ENCODE data around the gene EDA2R. TPM values are rescaled to one million over a fixed set of nuclear protein-coding genes. Genes with fewer than 3 reads are reported as not detected.

EDA2R gene
- total RNA-seq, 4 donors from 2014 or later = 3.2 to 12.0 (median 9.8) TPM; not detected in 1

- no peak overlapping the region for H3K27ac ChIP-seq
- no peak overlapping the region for H3K4me3 ChIP-seq
- TF ChIP-seq POLR2A (IDR thresholded peaks at IDR 0.05) = no peak
- H3K4me1 ChIP-seq = no peaks in the 10 kb centered on the region
- no peak for DNase-seq
- intact Hi-C loops (cut with DNase I; ENCODE audit: low total_unique reads) = no loop called here
- H3K36me3 ChIP-seq = no peaks in the 10 kb centered on the region
- no peaks in the 10 kb centered on the region for H3K9me3 ChIP-seq
- no peaks in the 10 kb centered on the region for H3K27me3 ChIP-seq
Observed at GRCh38 chrX:66625525-66625924, 13.4 kb downstream of the EDA2R start.

DNA sequence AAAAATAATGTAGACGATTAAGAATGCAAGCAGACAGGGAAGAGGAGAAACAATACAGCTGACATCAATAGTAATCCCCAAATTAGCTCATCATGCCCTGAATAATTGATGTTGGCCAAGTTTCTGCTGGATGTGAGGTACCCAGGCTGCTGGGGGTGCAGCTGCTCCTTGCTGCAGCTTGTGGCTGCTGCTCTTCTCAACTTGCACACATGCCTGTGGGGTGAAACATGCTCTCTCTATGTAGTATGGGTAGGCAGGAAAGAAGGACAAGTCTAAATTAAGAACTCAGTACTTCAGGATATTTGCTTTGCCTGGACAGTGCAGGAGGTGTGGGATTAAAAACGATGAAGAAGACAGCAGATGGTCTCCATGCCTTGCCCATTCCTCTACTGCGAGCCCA is 16.7 kb downstream of the EDA2R start:
- Histone ChIP-seq H3K4me1 (no peaks in the 10 kb centered on the region), H3K36me3 (no peaks in the 10 kb centered on the region), H3K27ac (no peak overlapping the region), H3K9me3 (no peaks in the 10 kb centered on the region), H3K4me3 (no peak overlapping the region), H3K27me3 (no peaks in the 10 kb centered on the region)
- TF ChIP-seq POLR2A (IDR thresholded peaks at IDR 0.05) = no peak
- TF ChIP-seq, protein P1, sequence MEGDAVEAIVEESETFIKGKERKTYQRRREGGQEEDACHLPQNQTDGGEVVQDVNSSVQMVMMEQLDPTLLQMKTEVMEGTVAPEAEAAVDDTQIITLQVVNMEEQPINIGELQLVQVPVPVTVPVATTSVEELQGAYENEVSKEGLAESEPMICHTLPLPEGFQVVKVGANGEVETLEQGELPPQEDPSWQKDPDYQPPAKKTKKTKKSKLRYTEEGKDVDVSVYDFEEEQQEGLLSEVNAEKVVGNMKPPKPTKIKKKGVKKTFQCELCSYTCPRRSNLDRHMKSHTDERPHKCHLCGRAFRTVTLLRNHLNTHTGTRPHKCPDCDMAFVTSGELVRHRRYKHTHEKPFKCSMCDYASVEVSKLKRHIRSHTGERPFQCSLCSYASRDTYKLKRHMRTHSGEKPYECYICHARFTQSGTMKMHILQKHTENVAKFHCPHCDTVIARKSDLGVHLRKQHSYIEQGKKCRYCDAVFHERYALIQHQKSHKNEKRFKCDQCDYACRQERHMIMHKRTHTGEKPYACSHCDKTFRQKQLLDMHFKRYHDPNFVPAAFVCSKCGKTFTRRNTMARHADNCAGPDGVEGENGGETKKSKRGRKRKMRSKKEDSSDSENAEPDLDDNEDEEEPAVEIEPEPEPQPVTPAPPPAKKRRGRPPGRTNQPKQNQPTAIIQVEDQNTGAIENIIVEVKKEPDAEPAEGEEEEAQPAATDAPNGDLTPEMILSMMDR (IDR thresholded peaks at IDR 0.05) = no peak
- intact Hi-C loops (cut with DNase I; ENCODE audit: low total_unique reads) = no loop called here
- DNase-seq = no peak

DNA sequence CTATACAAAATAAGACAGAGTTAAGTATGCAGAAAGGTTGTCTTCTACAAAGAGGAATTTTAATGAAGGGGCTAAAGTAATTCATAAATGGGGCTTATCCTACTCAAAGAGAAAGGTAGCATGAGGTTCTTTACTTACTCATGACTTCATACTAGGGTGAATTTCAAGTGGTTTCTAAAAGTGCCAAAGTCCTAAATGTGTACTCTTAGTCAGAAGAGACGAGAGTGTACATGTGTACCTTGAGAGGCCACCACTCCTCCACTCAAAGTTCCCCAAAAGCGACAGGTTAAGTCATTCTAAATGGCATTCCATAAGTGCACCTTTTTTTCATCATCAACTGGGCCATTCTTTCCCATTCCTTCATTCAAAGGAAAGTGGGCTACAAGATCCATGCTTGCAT is 21.9 kb downstream of the EDA2R start:
- no peak for DNase-seq
- intact Hi-C loops (cut with DNase I; ENCODE audit: low total_unique reads) = no loop called here
- TF ChIP-seq, protein P1 (IDR thresholded peaks at IDR 0.05) = no peak
- TF ChIP-seq POLR2A (IDR thresholded peaks at IDR 0.05) = no peak
- no peak overlapping the region for H3K4me3 ChIP-seq
- H3K36me3 ChIP-seq = no peaks in the 10 kb centered on the region
- H3K27ac ChIP-seq = no peak overlapping the region
- no peaks in the 10 kb centered on the region for H3K4me1 ChIP-seq
- H3K9me3 ChIP-seq = no peaks in the 10 kb centered on the region
- H3K27me3 ChIP-seq = no peaks in the 10 kb centered on the region

DNA sequence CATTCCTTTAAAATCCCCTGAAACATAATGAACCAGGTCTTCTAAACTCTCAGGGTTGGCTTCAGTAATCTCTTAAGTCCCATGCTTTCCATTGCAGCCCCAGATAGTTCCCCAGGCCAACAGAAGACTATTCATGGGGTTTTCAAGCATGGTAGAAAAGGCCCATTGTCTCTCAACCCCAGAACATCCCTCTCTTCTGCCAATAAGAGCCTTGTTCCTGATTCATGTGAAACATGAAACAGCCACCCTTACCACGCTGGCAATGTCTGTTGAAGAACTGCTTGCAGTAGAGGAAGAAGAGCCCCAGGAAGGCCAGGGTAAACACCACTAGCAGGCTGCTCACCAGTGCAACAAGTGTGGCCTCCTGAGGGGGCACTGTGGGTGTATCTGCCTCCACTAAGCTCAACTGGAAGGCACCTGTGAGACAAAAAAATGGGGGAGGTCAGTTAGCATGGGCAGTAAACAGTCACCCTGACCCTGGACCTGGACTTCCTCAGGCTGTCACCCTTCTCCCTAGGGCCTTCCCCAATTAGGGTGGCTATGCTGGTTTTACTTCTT is 36.4 kb downstream of the EDA2R start:
- no peak overlapping the region for H3K4me3 ChIP-seq
- no peak for TF ChIP-seq POLR2A (IDR thresholded peaks at IDR 0.05)
- TF ChIP-seq, protein P1 (IDR thresholded peaks at IDR 0.05) = no peak
- H3K27ac ChIP-seq = no peak overlapping the region
- no peaks in the 10 kb centered on the region for H3K27me3 ChIP-seq
- DNase-seq = no peak
- H3K36me3 ChIP-seq = no peaks in the 10 kb centered on the region
- H3K4me1 ChIP-seq = no peaks in the 10 kb centered on the region
- intact Hi-C loops (cut with DNase I; ENCODE audit: low total_unique reads) = no loop called here
- no peaks in the 10 kb centered on the region for H3K9me3 ChIP-seq

- H3K36me3 ChIP-seq = no peaks in the 10 kb centered on the region
- H3K27me3 ChIP-seq = no peaks in the 10 kb centered on the region
- DNase-seq = no peak
- no peak overlapping the region for H3K4me3 ChIP-seq
- no peaks in the 10 kb centered on the region for H3K4me1 ChIP-seq
- TF ChIP-seq, protein P1 (IDR thresholded peaks at IDR 0.05) = no peak
- no peak for TF ChIP-seq POLR2A (IDR thresholded peaks at IDR 0.05)
- intact Hi-C loops (cut with DNase I; ENCODE audit: low total_unique reads) = no loop called here
- no peak overlapping the region for H3K27ac ChIP-seq
- H3K9me3 ChIP-seq = no peaks in the 10 kb centered on the region
Observed at GRCh38 chrX:66601522-66601921, 37.4 kb downstream of the EDA2R start.

DNA sequence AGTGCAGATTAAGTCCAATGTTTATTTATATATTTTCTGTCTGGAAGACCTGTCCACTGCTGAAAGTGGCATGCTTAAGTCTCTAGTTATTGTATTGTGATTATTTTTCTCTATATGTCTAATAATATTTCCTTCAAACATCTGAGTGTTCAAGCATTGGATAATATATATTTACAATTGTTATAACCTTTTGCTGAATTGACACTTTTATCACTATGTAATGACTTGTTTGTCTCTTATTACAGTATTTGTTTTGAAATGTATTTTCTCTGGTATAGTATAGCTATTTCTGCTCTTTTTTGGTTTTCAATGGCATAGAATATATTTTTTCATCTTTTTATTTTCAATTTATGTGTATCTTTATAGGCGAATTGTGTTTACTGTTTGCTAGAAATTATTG is 59.7 kb downstream of the EDA2R start:
- intact Hi-C loops (cut with DNase I; ENCODE audit: low total_unique reads) = no loop called here
- Histone ChIP-seq H3K4me1 (no peaks in the 10 kb centered on the region), H3K36me3 (no peaks in the 10 kb centered on the region), H3K4me3 (no peak overlapping the region), H3K27ac (no peak overlapping the region), H3K9me3 (no peaks in the 10 kb centered on the region), H3K27me3 (peaks cover 0 to 6% of the 10 kb centered on the region in 2 donors)
- TF ChIP-seq, protein P1 (IDR thresholded peaks at IDR 0.05) = no peak
- no peak for TF ChIP-seq POLR2A (IDR thresholded peaks at IDR 0.05)
- DNase-seq = no peak

Measured in uterus (tissue), 4 donors.